ENCODE measurements around the gene PRDM16.

- TF ChIP-seq POLR2A (IDR thresholded peaks at IDR 0.05) = no peak
- no peak for TF ChIP-seq CTCF (IDR thresholded peaks at IDR 0.05)
- TF ChIP-seq POLR2AphosphoS5 (IDR thresholded peaks at IDR 0.05) = no peak
Measured at GRCh38 chr1:3436901-3437300, 367.9 kb downstream of the PRDM16 start.
